Measurements from ENCODE around the gene PDE4B.

DNA sequence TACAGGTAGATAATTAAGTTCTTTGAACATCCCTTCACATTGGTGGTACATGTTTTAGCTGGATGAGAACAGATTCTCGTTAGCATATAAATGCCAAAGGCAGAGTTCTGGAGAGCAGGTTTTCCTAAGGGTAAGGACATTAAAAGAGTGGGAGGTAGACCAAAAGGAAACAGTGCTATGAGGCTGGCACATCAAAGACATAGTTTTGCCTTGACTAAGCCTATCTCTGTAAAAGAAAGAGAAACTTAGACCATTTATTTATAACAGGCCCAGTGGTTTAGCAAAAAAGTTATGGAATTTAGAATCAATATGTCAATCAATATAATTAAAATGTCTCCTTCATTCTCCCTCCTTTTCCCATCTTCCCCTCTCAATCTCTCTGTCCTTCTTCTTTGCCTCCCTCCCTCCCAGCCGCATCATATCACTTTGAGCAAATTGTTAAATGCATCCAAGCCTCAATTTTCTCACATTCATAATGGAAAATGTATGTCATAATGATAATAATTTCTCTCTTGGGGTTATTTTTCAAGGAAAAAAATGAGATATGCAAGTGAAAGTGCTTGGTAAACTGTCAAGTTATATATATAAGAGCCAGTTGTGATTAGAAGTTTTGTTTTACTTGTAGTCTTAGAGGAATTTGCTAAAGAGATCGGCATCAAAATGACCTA is 531.4 kb downstream of the PDE4B start:
- TF ChIP-seq, protein P1, sequence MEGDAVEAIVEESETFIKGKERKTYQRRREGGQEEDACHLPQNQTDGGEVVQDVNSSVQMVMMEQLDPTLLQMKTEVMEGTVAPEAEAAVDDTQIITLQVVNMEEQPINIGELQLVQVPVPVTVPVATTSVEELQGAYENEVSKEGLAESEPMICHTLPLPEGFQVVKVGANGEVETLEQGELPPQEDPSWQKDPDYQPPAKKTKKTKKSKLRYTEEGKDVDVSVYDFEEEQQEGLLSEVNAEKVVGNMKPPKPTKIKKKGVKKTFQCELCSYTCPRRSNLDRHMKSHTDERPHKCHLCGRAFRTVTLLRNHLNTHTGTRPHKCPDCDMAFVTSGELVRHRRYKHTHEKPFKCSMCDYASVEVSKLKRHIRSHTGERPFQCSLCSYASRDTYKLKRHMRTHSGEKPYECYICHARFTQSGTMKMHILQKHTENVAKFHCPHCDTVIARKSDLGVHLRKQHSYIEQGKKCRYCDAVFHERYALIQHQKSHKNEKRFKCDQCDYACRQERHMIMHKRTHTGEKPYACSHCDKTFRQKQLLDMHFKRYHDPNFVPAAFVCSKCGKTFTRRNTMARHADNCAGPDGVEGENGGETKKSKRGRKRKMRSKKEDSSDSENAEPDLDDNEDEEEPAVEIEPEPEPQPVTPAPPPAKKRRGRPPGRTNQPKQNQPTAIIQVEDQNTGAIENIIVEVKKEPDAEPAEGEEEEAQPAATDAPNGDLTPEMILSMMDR (IDR thresholded peaks at IDR 0.05; ENCODE audit: insufficient read depth, low read depth, low read length): no peak
- TF ChIP-seq EZH2 (IDR thresholded peaks at IDR 0.05; ENCODE audit: insufficient read depth, low read length): no peak
